ENCODE results near the gene WDR54.

Gene WDR54

DNA sequence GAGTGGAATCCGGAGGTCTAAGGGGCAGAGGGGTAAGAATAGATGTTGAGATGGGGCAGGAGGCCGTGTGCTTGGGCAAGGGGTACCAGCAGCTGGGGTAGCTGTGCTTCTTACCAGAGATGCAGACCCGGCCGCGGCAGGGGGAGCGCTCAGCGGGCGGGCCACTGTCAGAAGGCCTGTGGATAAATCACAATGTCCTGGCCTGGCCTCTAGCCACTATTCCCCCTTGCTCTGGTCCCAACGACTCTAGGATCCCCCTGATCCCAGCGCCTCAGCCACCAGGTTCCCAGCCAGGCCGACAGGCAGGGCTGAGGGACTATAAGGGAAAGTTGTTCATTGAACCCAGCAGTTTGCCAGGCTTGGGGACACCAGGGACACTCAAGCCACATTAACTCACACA lies 9.0 kb downstream of the WDR54 start:
- no peak for DNase-seq

GRCh38 chr2:74436111-74436805 lies 14.7 kb downstream of the WDR54 start:
- DNase-seq: no peak

- DNase-seq: no peak
Measured at GRCh38 chr2:74436848-74437695, 15.5 kb downstream of the WDR54 start.

DNA sequence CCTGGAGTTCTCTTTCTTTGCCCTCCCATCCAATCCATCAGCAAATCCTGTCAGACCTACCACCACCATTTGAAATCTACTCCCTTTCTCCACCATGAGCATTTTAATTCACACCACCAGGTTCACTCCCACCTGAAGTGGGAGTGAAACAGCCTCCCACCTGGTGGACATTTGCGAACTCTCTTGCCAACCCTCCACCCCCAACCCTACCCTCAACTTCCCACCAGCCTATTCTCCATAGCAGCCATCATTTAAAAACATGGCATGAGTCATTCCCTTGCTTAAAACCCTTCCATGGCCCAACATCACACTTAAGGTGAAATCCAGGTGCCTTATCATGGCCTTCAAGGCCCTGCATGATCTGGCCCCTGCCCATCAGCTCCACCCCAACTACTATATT lies 16.7 kb downstream of the WDR54 start:
- no peak for DNase-seq

GRCh38 chr2:74439373-74439772 lies 17.8 kb downstream of the WDR54 start:
- no peak for DNase-seq

- DNase-seq: peak; percentile 80
Measured at GRCh38 chr2:74439803-74440377, 18.4 kb downstream of the WDR54 start.

DNA sequence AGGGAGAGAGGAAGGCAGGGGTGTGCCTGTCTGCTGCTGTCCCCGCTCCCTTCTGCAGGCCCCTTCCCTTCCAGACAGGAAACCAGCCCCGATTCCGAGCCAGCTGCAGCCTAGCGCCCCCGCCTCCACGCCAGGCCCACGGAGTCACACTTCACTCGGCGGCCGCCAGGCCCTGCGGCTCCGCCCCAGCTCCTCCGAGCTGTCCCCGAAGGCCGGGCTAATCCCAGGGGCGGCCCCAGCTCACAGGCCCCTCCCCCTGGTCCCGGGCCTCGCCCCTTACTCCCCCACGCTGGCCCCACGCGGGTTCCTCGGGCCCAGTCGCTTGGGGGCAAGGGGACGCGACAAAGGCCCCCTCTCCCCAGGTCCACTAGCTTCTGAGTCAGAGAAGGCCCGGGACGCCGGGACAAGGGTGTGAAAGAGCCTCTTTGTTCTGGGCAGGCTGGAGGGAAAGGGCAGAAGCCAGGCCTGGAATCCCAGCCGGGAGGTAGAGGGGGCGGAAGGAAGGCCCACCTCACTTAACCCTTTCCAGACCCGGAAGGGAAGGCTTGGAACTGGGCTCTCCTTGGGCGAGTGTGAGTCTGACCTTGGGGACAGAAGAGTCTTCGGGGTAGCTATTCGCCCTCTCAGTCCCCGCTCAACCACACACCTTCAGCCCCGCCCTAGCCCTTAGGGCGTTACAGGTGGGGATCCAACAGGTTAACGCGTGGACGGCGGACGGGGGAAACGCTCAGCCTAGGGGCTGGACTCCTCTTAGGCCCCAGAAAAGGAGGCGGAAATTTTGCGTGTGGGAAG lies 19.0 kb downstream of the WDR54 start:
- DNase-seq: peak; percentile 94

GRCh38 chr2:74441170-74441689 lies 19.7 kb downstream of the WDR54 start:
- peak; percentile 65 for DNase-seq

DNA sequence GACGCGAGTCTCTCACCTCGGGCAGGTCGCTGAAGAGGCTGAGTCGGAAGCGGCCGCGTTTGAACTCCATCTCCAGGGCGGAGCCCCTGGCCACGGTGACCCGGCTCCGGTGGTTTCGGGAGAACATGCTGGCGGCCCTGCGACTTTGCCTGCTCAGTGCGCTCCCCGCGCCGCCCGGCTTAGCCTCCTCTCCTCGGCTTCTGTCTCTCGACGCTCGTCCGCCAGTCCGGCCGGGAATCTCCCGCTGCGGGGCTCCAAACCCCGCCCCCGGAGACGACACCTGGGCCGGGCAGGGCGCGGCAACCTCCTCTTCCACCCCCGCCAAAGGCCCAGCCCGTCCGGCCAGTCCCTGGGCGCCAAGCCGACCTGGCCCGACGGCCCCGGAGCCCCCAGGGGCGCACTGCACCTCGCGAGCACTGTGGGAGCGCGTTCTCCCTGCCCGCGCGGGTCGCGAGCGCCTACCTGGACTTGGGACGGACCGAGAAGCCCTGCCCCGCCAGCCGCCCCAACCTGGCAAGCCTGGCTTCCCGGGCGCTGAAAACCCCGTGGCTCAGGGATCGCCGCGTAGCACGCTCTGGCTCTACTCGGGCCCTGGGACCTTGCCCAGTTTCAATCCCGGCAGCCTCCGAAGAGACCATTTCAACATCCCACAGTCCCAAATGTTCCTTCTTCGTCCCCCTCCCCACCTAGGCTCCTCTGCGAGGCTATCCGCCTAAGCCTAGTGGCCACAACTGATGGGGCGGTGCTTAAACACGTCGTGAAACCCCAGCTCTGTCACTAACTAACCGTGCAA lies 20.4 kb downstream of the WDR54 start, which contains the start of gene RTKN:
RTKN (minus strand) TSS at position 248 of the 793 bp plus-strand sequence; CDS start at position 127, 121 bp downstream.
- peak; percentile 51 for DNase-seq

DNA sequence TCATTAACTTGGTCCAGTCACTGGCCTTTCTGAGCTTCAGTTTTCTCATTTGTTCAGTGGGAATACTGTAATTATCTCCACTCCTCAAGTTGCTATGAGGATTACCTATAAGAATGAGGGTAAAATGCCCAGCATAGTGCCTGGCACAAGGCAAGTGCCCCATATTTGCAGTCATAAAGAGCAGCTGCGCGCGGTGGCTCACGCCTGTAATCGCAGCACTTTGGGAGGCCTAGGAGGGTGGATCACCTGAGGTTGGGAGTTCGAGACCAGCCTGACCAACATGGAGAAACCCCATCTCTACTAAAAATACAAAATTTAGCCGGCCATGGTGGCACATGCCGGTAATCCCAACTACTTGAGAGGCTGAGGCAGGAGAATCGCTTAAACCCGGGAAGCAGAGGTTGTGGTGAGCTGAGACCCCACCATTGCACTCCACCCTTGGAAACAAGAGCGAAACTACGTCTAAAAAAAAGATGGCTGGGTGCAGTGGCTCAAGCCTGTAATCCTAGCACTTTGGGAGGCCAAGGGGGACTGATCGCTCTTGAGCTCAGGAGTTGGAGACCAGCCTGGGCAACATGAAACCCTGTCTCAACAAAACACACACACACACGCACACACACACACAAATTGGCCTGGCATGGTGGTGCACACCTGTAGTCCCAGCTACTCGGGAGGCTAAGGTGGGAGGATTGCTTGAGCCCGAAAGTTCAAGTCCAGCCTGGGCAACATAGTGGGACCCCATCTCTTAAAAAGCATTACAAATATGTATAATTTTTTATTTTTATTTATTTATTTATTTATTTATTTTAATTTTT lies 21.2 kb downstream of the WDR54 start:
- peak; percentile 8 for DNase-seq

DNA sequence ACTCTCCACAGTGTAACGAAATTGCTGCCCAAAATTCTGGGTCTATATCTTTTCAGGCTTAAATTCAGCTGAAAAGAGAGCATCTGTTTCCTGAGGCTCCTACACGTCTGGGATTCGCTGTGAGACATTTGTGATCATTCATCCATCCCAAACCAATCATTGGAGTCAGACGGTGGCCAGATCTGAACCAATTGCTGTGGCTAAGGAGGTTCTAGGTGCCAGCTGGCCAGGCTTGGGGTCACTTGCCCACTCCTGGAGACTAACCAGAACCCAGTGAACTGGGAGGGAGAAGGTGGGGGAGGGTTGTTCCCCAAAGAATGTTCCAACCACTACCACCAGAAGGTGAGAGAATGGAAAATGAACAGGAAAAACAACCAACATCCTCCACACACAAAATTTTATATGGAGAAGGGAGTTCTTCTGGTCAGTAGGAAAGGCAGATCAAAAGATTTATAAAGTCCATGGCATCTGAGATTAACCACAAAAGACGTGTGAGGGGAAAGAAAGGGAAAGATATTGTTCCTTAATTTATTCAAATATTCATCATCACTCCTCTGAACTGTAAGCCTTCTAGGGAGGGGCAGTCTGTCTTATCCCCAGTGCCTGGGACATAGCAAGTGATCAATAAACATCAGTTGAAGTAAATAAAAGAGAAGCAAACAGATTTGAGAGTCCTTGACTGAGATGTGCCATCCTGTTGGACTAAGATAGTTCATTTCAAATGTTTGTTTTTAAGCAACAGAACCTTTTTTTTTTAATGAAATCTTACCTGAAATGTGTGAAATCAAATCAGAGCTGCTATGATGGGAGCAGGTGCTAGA lies 23.2 kb downstream of the WDR54 start:
- DNase-seq: no peak

GRCh38 chr2:74447230-74447999 lies 25.9 kb downstream of the WDR54 start:
- no peak for DNase-seq

DNA sequence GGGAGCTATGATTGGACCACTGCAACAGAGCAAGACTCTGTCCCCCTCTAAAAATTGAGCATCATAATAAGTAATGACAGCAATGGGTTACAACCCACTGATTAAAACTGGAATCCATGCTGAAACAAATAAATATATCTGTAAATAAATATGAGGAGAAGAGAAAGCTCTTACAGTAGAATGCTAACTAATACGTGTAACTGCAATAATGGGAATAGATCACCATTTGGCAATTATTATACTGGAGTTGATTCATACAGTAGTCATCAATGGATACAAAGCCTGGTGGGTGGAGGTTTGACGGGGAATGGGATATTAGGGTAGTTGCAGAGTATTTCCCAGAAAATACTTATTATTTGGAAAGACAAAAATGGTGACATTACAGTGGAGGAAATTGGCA lies 27.2 kb downstream of the WDR54 start:
- no peak for DNase-seq

GRCh38 chr2:74450570-74451190 lies 29.1 kb downstream of the WDR54 start:
- no peak for DNase-seq

- DNase-seq: peak; percentile 100
Measured at GRCh38 chr2:74454654-74455511, 33.4 kb downstream of the WDR54 start, which contains the start of gene INO80B. Gene INO80B, plus strand, starts transcription at chr2:74455087. Its CDS starts 30 bp downstream, at chr2:74455117.

GRCh38 chr2:74457129-74457548 lies 35.6 kb downstream of the WDR54 start:
- DNase-seq: no peak

DNA sequence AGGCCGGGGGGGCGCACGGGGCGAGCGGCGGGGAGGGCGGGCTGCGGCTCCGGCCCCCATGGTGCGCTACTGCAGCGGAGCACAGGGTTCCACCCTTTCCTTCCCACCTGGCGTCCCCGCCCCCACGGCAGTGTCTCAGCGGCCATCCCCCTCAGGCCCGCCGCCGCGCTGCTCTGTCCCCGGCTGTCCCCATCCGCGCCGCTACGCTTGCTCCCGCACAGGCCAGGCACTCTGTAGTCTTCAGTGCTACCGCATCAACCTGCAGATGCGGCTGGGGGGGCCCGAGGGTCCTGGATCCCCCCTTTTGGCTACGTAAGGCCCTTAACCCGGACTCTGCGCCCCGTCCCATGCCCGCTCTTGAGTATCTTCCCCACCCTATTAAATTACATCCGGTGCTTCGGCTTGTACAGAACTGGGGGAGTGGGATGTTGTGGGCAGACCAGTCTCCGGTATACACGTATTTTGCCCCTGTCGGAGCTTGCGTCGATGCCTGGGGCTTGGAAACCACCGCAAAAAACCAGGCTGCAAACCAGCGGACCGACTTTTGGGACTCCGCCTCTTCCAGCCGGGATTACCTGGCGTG lies 36.1 kb downstream of the WDR54 start:
- no peak for DNase-seq

Measured in eye (tissue), 1 donor.